Measurements from ENCODE around the gene E2F2. TPM values are rescaled to one million over a fixed set of nuclear protein-coding genes. Genes with fewer than 3 reads are reported as not detected.

The E2F2 gene
- total RNA-seq: 0.15 TPM

GRCh38 chr1:23530747-23531561, at the start of gene E2F2:
E2F2 (minus strand) TSS chr1:23531233; CDS start chr1:23530793, 440 bp downstream.
- DNase-seq (ENCODE audit: low spot score) (peak; percentile 81), ATAC-seq (peak; percentile 88)

- DNase-seq (ENCODE audit: low spot score) (no peak), ATAC-seq (no peak)
Observed at GRCh38 chr1:23578997-23579363, 47.9 kb upstream of the E2F2 start.

- ATAC-seq (peak; percentile 38), DNase-seq (ENCODE audit: low spot score) (no peak)
Observed at GRCh38 chr1:23578311-23578996, 47.4 kb upstream of the E2F2 start.

GRCh38 chr1:23577056-23578004, 46.3 kb upstream of the E2F2 start:
- no peak for ATAC-seq
- no peak for DNase-seq (ENCODE audit: low spot score)

GRCh38 chr1:23576338-23577055, 45.5 kb upstream of the E2F2 start:
- no peak for DNase-seq (ENCODE audit: low spot score)
- no peak for ATAC-seq

GRCh38 chr1:23575226-23575810, 44.3 kb upstream of the E2F2 start:
- ATAC-seq (no peak), DNase-seq (ENCODE audit: low spot score) (no peak)

- DNase-seq (ENCODE audit: low spot score): no peak
- ATAC-seq: no peak
Observed at GRCh38 chr1:23574265-23574754, 43.3 kb upstream of the E2F2 start.

GRCh38 chr1:23573574-23574182, 42.6 kb upstream of the E2F2 start:
- ATAC-seq: no peak
- DNase-seq (ENCODE audit: low spot score): no peak

- ATAC-seq (no peak), DNase-seq (ENCODE audit: low spot score) (no peak)
Observed at GRCh38 chr1:23571465-23571864, 40.4 kb upstream of the E2F2 start.

GRCh38 chr1:23570001-23570691, 39.1 kb upstream of the E2F2 start:
- DNase-seq (ENCODE audit: low spot score) (no peak), ATAC-seq (no peak)

GRCh38 chr1:23568608-23569383, 37.8 kb upstream of the E2F2 start:
- DNase-seq (ENCODE audit: low spot score) (no peak), ATAC-seq (peak; percentile 19)

- DNase-seq (ENCODE audit: low spot score): no peak
Observed at GRCh38 chr1:23567996-23568607, 37.1 kb upstream of the E2F2 start.

GRCh38 chr1:23567629-23567995, 36.6 kb upstream of the E2F2 start:
- DNase-seq (ENCODE audit: low spot score) (no peak), ATAC-seq (peak; percentile 12)

More at GRCh38 chr1:23567996-23568607, 37.1 kb upstream of the E2F2 start:
- ATAC-seq: peak; percentile 32

- DNase-seq (ENCODE audit: low spot score) (no peak), ATAC-seq (no peak)
Observed at GRCh38 chr1:23566304-23566703, 35.3 kb upstream of the E2F2 start.

GRCh38 chr1:23565776-23566175, 34.7 kb upstream of the E2F2 start:
- ATAC-seq (no peak), DNase-seq (ENCODE audit: low spot score) (no peak)

GRCh38 chr1:23564529-23565122, 33.6 kb upstream of the E2F2 start:
- no peak for DNase-seq (ENCODE audit: low spot score)
- ATAC-seq: no peak

- no peak for DNase-seq (ENCODE audit: low spot score)
- no peak for ATAC-seq
Observed at GRCh38 chr1:23563755-23564374, 32.8 kb upstream of the E2F2 start.
